ENCODE measurements around the gene PWWP2B. TPM values are rescaled to one million over a fixed set of nuclear protein-coding genes. Genes with fewer than 3 reads are reported as not detected.
A peak's percentile ranks its signal among the peaks of the same experiment; 100 is the strongest.

Gene PWWP2B
- total and polyA plus RNA-seq, 2 of the 13 experiments (the other 11 are each of a cell fraction or from before 2014, with no cell fraction given) = 2.3 to 4.7 TPM

DNA sequence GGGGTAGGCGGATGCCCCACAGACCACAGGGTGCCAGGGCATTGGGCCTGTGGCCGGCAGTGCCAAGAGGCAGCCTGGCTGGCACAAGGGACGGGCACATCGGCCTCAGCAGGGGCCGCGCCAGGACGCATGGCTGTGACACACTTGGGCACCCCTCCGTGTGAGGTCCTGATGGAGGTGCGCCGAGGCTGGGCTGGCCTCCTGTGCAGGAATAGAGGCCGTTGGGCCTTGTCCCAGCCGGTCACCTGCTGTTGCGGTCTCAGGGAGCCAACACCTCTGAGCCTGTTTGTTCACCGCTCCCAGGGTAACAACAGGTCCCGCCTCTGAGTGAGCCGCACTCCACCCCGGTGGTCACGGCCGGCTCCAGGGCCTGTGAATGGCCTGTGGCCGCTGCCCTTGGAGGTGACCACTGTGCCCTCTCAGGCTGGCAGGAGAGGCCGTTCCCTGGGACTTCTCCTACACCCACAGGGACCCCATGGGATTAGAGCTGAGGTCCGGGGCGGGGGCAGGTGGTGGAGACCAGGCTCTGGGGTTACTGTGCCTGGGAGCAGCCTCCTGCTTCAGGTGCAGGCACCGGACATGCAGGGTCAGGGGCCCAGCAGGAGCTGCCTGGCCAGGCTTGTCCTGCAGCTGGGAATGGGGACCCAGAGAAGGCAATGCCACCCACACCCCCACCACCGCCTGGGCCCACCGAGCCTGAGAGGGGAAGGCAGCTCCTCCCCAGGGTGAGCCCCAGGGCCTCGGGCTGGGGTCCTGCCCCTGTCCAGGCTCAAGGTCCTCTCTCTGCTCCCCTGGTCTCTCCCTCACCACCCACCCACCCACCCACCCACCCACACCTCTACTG is 12.0 kb downstream of the PWWP2B start (continued):
- TF ChIP-seq, protein P1, sequence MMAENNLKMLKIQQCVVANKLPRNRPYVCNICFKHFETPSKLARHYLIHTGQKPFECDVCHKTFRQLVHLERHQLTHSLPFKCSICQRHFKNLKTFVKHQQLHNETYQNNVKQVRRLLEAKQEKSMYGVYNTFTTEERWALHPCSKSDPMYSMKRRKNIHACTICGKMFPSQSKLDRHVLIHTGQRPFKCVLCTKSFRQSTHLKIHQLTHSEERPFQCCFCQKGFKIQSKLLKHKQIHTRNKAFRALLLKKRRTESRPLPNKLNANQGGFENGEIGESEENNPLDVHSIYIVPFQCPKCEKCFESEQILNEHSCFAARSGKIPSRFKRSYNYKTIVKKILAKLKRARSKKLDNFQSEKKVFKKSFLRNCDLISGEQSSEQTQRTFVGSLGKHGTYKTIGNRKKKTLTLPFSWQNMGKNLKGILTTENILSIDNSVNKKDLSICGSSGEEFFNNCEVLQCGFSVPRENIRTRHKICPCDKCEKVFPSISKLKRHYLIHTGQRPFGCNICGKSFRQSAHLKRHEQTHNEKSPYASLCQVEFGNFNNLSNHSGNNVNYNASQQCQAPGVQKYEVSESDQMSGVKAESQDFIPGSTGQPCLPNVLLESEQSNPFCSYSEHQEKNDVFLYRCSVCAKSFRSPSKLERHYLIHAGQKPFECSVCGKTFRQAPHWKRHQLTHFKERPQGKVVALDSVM (CRISPR knock-in tag; IDR thresholded peaks at IDR 0.05) = 0 out of 2 replicates have a peak, but pooled peaks have one; percentile 40
- TF ChIP-seq, protein P2, sequence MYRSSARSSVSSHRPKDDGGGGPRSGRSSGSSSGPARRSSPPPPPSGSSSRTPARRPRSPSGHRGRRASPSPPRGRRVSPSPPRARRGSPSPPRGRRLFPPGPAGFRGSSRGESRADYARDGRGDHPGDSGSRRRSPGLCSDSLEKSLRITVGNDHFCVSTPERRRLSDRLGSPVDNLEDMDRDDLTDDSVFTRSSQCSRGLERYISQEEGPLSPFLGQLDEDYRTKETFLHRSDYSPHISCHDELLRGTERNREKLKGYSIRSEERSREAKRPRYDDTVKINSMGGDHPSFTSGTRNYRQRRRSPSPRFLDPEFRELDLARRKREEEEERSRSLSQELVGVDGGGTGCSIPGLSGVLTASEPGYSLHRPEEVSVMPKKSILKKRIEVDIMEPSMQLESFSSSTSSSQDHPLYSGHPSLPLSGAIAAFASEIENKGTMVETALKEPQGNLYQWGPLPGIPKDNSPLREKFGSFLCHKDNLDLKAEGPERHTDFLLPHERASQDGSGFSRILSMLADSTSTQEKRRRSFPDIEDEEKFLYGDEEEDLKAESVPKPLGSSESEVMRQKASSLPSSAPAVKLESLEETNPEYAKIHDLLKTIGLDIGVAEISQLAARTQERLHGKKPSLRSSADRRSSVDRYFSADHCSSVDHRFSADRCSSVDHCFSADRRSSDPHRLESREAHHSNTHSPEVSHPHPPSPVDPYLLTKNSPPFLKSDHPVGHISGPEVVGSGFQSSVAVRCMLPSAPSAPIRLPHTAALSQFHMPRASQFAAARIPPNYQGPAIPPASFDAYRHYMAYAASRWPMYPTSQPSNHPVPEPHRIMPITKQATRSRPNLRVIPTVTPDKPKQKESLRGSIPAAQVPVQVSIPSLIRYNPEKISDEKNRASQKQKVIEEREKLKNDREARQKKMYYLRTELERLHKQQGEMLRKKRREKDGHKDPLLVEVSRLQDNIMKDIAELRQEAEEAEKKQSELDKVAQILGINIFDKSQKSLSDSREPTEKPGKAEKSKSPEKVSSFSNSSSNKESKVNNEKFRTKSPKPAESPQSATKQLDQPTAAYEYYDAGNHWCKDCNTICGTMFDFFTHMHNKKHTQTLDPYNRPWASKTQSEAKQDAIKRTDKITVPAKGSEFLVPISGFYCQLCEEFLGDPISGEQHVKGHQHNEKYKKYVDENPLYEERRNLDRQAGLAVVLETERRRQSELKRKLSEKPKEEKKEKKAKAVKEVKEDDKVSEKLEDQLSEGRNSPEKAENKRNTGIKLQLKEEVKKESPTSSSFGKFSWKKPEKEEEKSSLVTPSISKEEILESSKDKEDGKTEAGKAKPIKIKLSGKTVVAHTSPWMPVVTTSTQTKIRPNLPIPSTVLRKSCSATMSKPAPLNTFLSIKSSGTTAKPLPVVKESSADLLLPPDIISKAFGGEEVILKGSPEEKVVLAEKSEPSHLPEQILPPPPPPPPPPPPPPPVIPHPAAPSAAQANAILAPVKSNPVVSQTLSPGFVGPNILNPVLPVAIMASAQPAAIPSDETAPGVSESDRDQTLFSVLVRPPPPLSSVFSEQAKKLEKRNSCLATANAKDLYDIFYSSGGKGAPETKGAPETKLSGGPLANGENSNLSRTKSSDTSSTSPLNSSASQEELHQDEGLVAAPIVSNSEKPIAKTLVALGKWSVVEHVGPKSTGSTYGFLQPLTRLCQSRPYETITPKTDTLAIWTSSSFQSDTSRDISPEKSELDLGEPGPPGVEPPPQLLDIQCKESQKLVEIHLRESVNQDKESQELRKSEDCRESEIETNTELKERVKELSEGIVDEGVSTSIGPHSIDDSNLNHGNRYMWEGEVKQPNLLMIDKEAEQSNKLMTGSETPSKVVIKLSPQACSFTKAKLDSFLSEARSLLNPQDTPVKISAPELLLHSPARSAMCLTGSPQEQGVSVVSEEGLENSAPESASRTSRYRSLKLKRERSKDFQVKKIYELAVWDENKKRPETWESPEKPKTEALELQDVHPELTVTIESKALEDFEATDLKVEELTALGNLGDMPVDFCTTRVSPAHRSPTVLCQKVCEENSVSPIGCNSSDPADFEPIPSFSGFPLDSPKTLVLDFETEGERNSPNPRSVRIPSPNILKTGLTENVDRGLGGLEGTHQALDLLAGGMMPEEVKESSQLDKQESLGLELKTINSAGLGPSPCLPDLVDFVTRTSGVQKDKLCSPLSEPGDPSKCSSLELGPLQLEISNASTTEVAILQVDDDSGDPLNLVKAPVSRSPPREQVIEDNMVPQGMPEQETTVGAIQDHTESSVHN (CRISPR knock-in tag; IDR thresholded peaks at IDR 0.05) = no peak
- TF ChIP-seq ELF1 (CRISPR knock-in tag; IDR thresholded peaks at IDR 0.05) = no peak
- TF ChIP-seq ZNF264 (CRISPR knock-in tag; IDR thresholded peaks at IDR 0.05) = no peak
- TF ChIP-seq, protein P3, sequence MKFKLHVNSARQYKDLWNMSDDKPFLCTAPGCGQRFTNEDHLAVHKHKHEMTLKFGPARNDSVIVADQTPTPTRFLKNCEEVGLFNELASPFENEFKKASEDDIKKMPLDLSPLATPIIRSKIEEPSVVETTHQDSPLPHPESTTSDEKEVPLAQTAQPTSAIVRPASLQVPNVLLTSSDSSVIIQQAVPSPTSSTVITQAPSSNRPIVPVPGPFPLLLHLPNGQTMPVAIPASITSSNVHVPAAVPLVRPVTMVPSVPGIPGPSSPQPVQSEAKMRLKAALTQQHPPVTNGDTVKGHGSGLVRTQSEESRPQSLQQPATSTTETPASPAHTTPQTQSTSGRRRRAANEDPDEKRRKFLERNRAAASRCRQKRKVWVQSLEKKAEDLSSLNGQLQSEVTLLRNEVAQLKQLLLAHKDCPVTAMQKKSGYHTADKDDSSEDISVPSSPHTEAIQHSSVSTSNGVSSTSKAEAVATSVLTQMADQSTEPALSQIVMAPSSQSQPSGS (CRISPR knock-in tag; IDR thresholded peaks at IDR 0.05) = no peak
- TF ChIP-seq, protein P4, sequence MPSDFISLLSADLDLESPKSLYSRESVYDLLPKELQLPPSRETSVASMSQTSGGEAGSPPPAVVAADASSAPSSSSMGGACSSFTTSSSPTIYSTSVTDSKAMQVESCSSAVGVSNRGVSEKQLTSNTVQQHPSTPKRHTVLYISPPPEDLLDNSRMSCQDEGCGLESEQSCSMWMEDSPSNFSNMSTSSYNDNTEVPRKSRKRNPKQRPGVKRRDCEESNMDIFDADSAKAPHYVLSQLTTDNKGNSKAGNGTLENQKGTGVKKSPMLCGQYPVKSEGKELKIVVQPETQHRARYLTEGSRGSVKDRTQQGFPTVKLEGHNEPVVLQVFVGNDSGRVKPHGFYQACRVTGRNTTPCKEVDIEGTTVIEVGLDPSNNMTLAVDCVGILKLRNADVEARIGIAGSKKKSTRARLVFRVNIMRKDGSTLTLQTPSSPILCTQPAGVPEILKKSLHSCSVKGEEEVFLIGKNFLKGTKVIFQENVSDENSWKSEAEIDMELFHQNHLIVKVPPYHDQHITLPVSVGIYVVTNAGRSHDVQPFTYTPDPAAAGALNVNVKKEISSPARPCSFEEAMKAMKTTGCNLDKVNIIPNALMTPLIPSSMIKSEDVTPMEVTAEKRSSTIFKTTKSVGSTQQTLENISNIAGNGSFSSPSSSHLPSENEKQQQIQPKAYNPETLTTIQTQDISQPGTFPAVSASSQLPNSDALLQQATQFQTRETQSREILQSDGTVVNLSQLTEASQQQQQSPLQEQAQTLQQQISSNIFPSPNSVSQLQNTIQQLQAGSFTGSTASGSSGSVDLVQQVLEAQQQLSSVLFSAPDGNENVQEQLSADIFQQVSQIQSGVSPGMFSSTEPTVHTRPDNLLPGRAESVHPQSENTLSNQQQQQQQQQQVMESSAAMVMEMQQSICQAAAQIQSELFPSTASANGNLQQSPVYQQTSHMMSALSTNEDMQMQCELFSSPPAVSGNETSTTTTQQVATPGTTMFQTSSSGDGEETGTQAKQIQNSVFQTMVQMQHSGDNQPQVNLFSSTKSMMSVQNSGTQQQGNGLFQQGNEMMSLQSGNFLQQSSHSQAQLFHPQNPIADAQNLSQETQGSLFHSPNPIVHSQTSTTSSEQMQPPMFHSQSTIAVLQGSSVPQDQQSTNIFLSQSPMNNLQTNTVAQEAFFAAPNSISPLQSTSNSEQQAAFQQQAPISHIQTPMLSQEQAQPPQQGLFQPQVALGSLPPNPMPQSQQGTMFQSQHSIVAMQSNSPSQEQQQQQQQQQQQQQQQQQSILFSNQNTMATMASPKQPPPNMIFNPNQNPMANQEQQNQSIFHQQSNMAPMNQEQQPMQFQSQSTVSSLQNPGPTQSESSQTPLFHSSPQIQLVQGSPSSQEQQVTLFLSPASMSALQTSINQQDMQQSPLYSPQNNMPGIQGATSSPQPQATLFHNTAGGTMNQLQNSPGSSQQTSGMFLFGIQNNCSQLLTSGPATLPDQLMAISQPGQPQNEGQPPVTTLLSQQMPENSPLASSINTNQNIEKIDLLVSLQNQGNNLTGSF (CRISPR knock-in tag; IDR thresholded peaks at IDR 0.05) = no peak
- TF ChIP-seq ZNF441 (CRISPR knock-in tag; IDR thresholded peaks at IDR 0.05; ENCODE audit: borderline replicate concordance) = no peak
- no peak for TF ChIP-seq ZNF207 (IDR thresholded peaks at IDR 0.05; ENCODE audit: borderline replicate concordance)
